ENCODE data around the gene ALG2.

ALG2 gene

GRCh38 chr9:99213197-99213596, 8.5 kb downstream of the ALG2 start (continued):
- TF ChIP-seq INSM2 (tag by site-specific recombination; IDR thresholded peaks at IDR 0.05) (no peak), ZNF658 (tag by site-specific recombination; IDR thresholded peaks at IDR 0.05) (no peak), ZNF571 (tag by site-specific recombination; IDR thresholded peaks at IDR 0.05) (no peak), ZNF132 (tag by site-specific recombination; IDR thresholded peaks at IDR 0.05; ENCODE audit: borderline replicate concordance) (no peak)

GRCh38 chr9:99211746-99212145, 10.0 kb downstream of the ALG2 start:
- no peaks in the 10 kb centered on the region for H3K9me3 ChIP-seq (ENCODE audit: control insufficient read depth, insufficient read depth, low read depth, low read length)
- H3K27ac ChIP-seq (ENCODE audit: extremely low read depth, low read depth, low read length), result no peak overlapping the region
- ChIA-PET POLR2A (interaction anchor here (2.5 kb wide), 1 partner anchor 10 kb away, joined by 10 read pairs; the partner anchor contains the start of genes ALG2 and SEC61B), CTCF (interaction anchor here (0.6 kb wide), 1 partner anchor 25 kb away, joined by 3 read pairs; no protein-coding TSS in a partner anchor)
- no peaks in the 10 kb centered on the region for H3K4me1 ChIP-seq (ENCODE audit: control insufficient read depth, insufficient read depth, low read length)
- peaks cover 0 to 14% of the 10 kb centered on the region in 2 experiments; a peak in 1 of 3 replicates for H3K36me3 ChIP-seq (ENCODE audit: control insufficient read depth in 2 of 2, insufficient read depth in 1 of 2, low read length in 2 of 2)
- H3K4me3 ChIP-seq (ENCODE audit: low read depth, low read length), result no peak overlapping the region
- TF ChIP-seq ZFP41 (tag by site-specific recombination; IDR thresholded peaks at IDR 0.05; ENCODE audit: borderline replicate concordance) (no peak), ZNF292 (tag by site-specific recombination; IDR thresholded peaks at IDR 0.05; ENCODE audit: borderline replicate concordance, low read depth) (no peak), ZNF324 (tag by site-specific recombination; IDR thresholded peaks at IDR 0.05) (no peak), REST (tag by site-specific recombination; IDR thresholded peaks at IDR 0.05) (no peak), KLF1 (tag by site-specific recombination; IDR thresholded peaks at IDR 0.05) (no peak), ZNF580 (tag by site-specific recombination; IDR thresholded peaks at IDR 0.05) (no peak), ZBTB1 (tag by site-specific recombination; IDR thresholded peaks at IDR 0.05) (no peak), HIC1 (tag by site-specific recombination; IDR thresholded peaks at IDR 0.05) (no peak), ZNF501 (tag by site-specific recombination; IDR thresholded peaks at IDR 0.05) (no peak), ZNF530 (tag by site-specific recombination; IDR thresholded peaks at IDR 0.05; ENCODE audit: low read depth) (no peak), HOXA7 (CRISPR knock-in tag; IDR thresholded peaks at IDR 0.05; ENCODE audit: borderline replicate concordance) (no peak), ZNF768 (tag by site-specific recombination; IDR thresholded peaks at IDR 0.05) (no peak), ZNF529 (tag by site-specific recombination; IDR thresholded peaks at IDR 0.05; ENCODE audit: insufficient replicate concordance) (no peak), ZIC2 (tag by site-specific recombination; IDR thresholded peaks at IDR 0.05) (no peak), ZNF426 (tag by site-specific recombination; IDR thresholded peaks at IDR 0.05) (no peak), ZFP3 (tag by site-specific recombination; IDR thresholded peaks at IDR 0.05; ENCODE audit: low read depth) (no peak), PBX3 (CRISPR knock-in tag; IDR thresholded peaks at IDR 0.05) (no peak)
